Tibial artery (tissue), 4 donors: Measurements from ENCODE around the gene ASCL5.

ENCODE experiments used
- DNase-seq, 2 donors: peaks; one replicate each; pipeline ENCODE4 v3.0.0-alpha.2; 2019
- H3K27ac ChIP-seq, 2 donors: fragments of 200-600 bp; sonication (generic) in 1 of 2; 1 replicate in 1 of 2; 2 replicates in 1 of 2; pipeline ENCODE4 v1.5.1; 2018 to 2019; ENCODE audit warnings: mild to moderate bottlenecking in 1 of 2
- H3K27me3 ChIP-seq, 2 donors: fragments of 200-600 bp; sonication (generic) in 1 of 2; one replicate each; pipeline versions ENCODE4 v1.5.1 to v1.6.0; 2016 to 2019
- H3K36me3 ChIP-seq, 3 donors: fragments of 200-600 bp; sonication (generic) in 2 of 3; one replicate each; pipeline ENCODE4 v1.5.1; 2016 to 2019; ENCODE audit warnings: mild to moderate bottlenecking in 2 of 3
- H3K4me1 ChIP-seq, 4 donors: fragments of 200-600 bp; sonication (generic) in 2 of 4; 1 replicate in 3 of 4; 2 replicates in 1 of 4; pipeline ENCODE4 v1.5.1; 2016 to 2019
- H3K4me3 ChIP-seq, 2 donors: fragments of 200-600 bp; sonication (generic) in 1 of 2; 1 replicate in 1 of 2; 2 replicates in 1 of 2; pipeline ENCODE4 v1.5.1; 2018 to 2019; ENCODE audit warnings: mild to moderate bottlenecking in 2 of 2
- H3K9me3 ChIP-seq, 3 donors: fragments of 200-600 bp; sonication (generic) in 1 of 3; one replicate each; pipeline ENCODE4 v1.5.1; 2016 to 2019
- CTCF ChIP-seq, 2 experiments: fragments of 200-600 bp in 1 of 2; fragments of 450-650 bp in 1 of 2; IDR thresholded peaks; one replicate each; pipeline ENCODE4 v1.5.1; 2017 to 2019; ENCODE audit warnings: antibody characterized with exemption in 2 of 2, mild to moderate bottlenecking in 1 of 2, moderate library complexity in 1 of 2
- intact Hi-C: fragments of 100-400 bp; cut with DNase I; formaldehyde crosslinking; loops from one replicate; pipeline ENCODE4 v1.15.0; 2023; ENCODE audit warnings: low total_unique reads

Gene ASCL5

GRCh38 chr1:201096041-201096461 is 30.9 kb downstream of the ASCL5 start:
- Histone ChIP-seq H3K36me3 (no peaks in the 10 kb centered on the region), H3K27me3 (peaks cover 0 to 7% of the 10 kb centered on the region in 2 donors), H3K9me3 (no peaks in the 10 kb centered on the region), H3K4me3 (no peak overlapping the region), H3K4me1 (no peaks in the 10 kb centered on the region), H3K27ac (no peak overlapping the region)
- no peak for TF ChIP-seq CTCF (IDR thresholded peaks at IDR 0.05)
- DNase-seq = no peak
- intact Hi-C loops = no loop called here

GRCh38 chr1:201095581-201095980 is 31.4 kb downstream of the ASCL5 start:
- no peaks in the 10 kb centered on the region for H3K4me1 ChIP-seq
- intact Hi-C loops = no loop called here
- H3K36me3 ChIP-seq = no peaks in the 10 kb centered on the region
- DNase-seq = no peak
- H3K27ac ChIP-seq = no peak overlapping the region
- no peak for TF ChIP-seq CTCF (IDR thresholded peaks at IDR 0.05)
- no peak overlapping the region for H3K4me3 ChIP-seq
- no peaks in the 10 kb centered on the region for H3K9me3 ChIP-seq
- H3K27me3 ChIP-seq = peaks cover 0 to 7% of the 10 kb centered on the region in 2 donors

GRCh38 chr1:201094832-201095231 is 32.2 kb downstream of the ASCL5 start:
- H3K36me3 ChIP-seq = no peaks in the 10 kb centered on the region
- H3K27me3 ChIP-seq = peaks cover 0 to 7% of the 10 kb centered on the region in 2 donors
- intact Hi-C loops = no loop called here
- H3K9me3 ChIP-seq = no peaks in the 10 kb centered on the region
- TF ChIP-seq CTCF (IDR thresholded peaks at IDR 0.05) = no peak
- H3K4me3 ChIP-seq = no peak overlapping the region
- DNase-seq = no peak
- no peak overlapping the region for H3K27ac ChIP-seq
- no peaks in the 10 kb centered on the region for H3K4me1 ChIP-seq

GRCh38 chr1:201093962-201094361 is 33.0 kb downstream of the ASCL5 start:
- no peak overlapping the region for H3K27ac ChIP-seq
- no peaks in the 10 kb centered on the region for H3K4me1 ChIP-seq
- H3K27me3 ChIP-seq = peaks cover 0 to 12% of the 10 kb centered on the region in 2 donors
- H3K36me3 ChIP-seq = no peaks in the 10 kb centered on the region
- TF ChIP-seq CTCF (IDR thresholded peaks at IDR 0.05) = no peak
- no peak for DNase-seq
- H3K9me3 ChIP-seq = no peaks in the 10 kb centered on the region
- H3K4me3 ChIP-seq = no peak overlapping the region
- intact Hi-C loops = no loop called here

- H3K27ac ChIP-seq = no peak overlapping the region
- intact Hi-C loops = no loop called here
- no peaks in the 10 kb centered on the region for H3K9me3 ChIP-seq
- H3K4me3 ChIP-seq = no peak overlapping the region
- H3K36me3 ChIP-seq = no peaks in the 10 kb centered on the region
- no peak for TF ChIP-seq CTCF (IDR thresholded peaks at IDR 0.05)
- peaks cover 0 to 15% of the 10 kb centered on the region in 2 donors for H3K27me3 ChIP-seq
- H3K4me1 ChIP-seq = no peaks in the 10 kb centered on the region
- DNase-seq = no peak
These were observed 33.4 kb downstream of the ASCL5 start for GRCh38 chr1:201093561-201093960.

- Histone ChIP-seq H3K4me1 (no peaks in the 10 kb centered on the region), H3K36me3 (no peaks in the 10 kb centered on the region), H3K27me3 (peaks cover 0 to 15% of the 10 kb centered on the region in 2 donors), H3K9me3 (no peaks in the 10 kb centered on the region), H3K4me3 (no peak overlapping the region), H3K27ac (no peak overlapping the region)
- DNase-seq = no peak
- intact Hi-C loops = no loop called here
- TF ChIP-seq CTCF (IDR thresholded peaks at IDR 0.05) = no peak
These were observed 34.2 kb downstream of the ASCL5 start for GRCh38 chr1:201092738-201093137.
